ENCODE results near the gene SPIN1.

The SPIN1 gene

GRCh38 chr9:88387552-88388202 lies 567 bp upstream of the SPIN1 start:
- in situ Hi-C loops (cut with HindIII; ENCODE audit: low sequenced_read_pairs) = no loop called here

GRCh38 chr9:88388886-88389605 lies 802 bp downstream of the SPIN1 start:
- in situ Hi-C loops (cut with HindIII; ENCODE audit: low sequenced_read_pairs) = no loop called here

DNA sequence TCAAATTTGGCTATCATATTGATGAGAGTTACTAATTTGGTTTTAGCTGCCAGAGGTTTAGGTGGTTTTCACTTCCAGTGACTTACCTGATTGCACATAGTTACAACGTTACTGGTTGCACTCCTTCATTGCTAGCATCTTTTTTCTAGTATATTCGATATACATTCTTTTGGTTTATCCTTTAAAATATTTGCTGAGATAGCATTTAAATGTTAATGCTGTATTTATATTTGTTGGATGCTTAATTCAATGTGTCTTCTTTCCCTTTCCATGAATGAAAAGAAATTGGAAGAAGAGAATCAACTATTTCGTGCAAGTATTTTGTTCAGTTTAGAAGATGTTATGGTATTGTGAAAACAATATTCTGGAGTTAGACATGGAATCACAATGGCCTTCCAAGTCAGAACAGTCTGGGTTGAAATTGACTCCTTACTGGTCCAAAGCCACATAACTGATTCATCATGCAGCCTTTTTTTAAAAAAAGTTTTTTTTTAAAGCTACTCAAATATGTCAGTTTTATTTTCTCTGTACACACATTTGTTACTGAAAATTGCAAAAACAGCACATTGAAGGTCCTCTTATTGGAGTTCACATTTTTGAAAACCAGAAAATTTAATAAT lies 2.2 kb downstream of the SPIN1 start:
- in situ Hi-C loops (cut with HindIII; ENCODE audit: low sequenced_read_pairs) = no loop called here

GRCh38 chr9:88391236-88391635 lies 3.0 kb downstream of the SPIN1 start:
- in situ Hi-C loops (cut with HindIII; ENCODE audit: low sequenced_read_pairs) = no loop called here

DNA sequence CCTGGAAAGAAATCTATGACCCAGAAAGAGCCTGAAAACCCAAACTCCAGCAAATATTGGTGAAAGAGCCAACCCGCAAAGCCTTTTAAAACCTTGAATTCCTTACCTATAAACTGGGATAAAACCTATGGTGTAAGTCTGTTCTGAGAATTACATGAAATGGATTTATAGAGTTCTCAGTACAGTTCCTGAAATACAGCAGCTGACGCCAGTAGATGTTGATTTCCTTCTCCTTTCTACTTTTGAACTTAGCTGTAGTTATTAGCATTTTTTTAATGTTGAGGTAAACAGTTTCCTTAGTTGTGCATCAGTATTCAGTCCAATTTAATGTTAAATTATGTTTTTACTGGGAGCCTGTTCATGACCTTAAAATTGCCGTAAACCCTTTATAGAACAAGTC lies 3.7 kb downstream of the SPIN1 start:
- in situ Hi-C loops (cut with HindIII; ENCODE audit: low sequenced_read_pairs) = no loop called here

DNA sequence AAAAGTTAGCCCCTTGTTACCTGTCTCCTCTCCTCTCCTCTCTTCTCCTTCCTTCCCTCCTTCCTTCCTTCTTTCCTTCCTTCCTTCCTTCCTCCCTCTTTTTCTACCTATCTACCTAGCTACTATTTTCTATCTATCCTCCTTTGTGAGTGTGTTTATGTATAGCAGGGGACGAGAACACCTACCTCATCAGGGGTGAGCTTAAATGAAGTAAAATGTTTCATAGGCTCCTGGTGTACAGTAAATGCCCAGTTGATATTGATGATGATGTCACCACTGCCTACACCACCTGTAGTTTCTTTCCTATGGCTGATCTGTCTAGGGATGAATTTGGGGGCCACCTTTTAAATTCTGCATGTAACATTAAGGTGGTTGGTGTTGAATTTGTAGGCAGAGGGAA lies 4.3 kb downstream of the SPIN1 start:
- in situ Hi-C loops (cut with HindIII; ENCODE audit: low sequenced_read_pairs) = no loop called here

GRCh38 chr9:88396836-88397577 lies 8.8 kb downstream of the SPIN1 start:
- in situ Hi-C loops (cut with HindIII; ENCODE audit: low sequenced_read_pairs) = loop anchor here (5.0 kb wide), 1 partner anchor 40 kb away; no protein-coding TSS in a partner anchor

DNA sequence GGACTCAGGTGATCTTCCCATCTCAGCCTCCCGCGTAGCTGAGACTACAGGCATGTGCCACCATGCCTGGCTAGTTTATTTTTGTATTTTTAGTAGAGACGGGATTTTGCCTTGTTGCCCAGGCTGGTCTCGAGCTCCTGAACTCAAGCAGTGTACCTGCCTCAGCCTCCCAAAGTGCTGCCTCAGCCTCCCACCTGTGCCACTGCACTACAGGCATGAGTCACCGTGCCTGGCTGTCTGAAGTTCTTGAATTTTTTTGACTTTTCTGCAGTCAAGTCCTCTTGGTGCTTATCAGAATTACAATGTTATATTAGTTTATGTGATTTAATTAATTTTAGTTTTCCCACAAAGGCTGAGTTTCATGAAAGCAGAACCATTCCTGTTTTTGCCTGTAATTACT lies 9.8 kb downstream of the SPIN1 start:
- in situ Hi-C loops (cut with HindIII; ENCODE audit: low sequenced_read_pairs) = loop anchor here (5.0 kb wide), 1 partner anchor 41 kb away; no protein-coding TSS in a partner anchor

DNA sequence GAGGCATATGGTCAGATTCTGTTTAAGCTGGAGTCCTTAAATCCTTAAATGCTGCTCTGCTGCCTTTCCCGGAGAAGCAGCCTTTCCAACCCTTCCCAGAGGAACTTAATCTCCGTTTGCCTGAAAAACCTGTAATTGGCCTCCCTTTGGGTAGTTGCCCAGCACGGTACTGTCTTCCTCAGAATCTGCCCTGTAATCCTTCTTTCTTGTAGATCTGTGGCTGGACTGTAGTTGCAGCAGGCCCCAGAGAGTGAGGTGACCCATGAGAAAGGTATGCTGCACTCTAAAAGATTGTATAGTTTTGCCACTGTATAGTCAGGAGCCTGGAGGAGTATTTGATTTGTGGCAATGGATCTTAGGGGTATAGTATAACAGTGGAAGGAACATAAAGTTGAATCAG lies 11.7 kb downstream of the SPIN1 start:
- in situ Hi-C loops (cut with HindIII; ENCODE audit: low sequenced_read_pairs) = loop anchor here (5.0 kb wide), 1 partner anchor 43 kb away; no protein-coding TSS in a partner anchor

GRCh38 chr9:88403340-88403739 lies 15.1 kb downstream of the SPIN1 start:
- in situ Hi-C loops (cut with HindIII; ENCODE audit: low sequenced_read_pairs) = no loop called here

DNA sequence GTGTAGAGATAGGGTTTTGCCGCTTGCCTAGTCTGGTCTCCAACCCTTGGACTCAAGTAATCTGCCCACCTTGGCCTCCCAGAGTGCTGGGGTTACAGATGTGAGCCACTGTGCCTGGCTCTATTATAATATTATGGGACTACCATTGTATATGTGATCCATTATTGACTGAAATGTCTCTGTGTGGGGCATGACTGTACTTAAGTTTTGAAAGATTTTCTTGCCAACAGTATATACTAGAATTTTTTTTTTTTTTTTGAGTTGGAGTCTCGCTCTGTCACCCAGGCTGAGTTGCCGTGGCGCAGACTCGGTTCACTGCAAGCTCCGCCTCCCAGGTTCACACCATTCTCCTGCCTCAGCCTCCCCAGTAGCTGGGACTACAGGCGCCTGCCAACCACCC lies 17.8 kb downstream of the SPIN1 start:
- in situ Hi-C loops (cut with HindIII; ENCODE audit: low sequenced_read_pairs) = no loop called here

DNA sequence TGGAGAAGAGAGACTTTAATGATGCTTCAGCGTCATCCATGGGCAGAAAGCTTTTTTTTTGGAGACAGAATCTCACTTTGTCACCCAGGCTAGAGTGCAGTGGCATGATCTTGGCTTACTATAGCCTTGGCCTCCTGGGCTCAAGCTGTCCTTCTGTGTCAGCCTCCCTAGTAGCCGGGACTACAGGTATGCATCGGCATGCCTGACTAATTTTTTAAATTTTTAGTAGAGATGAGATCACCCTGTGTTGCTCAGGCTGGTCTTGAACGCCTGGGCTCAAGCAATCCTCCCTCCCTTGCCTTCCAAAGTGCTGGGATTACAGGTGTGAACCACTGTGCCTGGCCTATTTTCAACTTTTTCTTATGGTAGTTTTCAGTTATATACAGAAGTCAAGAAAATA lies 23.2 kb downstream of the SPIN1 start:
- in situ Hi-C loops (cut with HindIII; ENCODE audit: low sequenced_read_pairs) = no loop called here

GRCh38 chr9:88414298-88414697 lies 26.1 kb downstream of the SPIN1 start:
- in situ Hi-C loops (cut with HindIII; ENCODE audit: low sequenced_read_pairs) = no loop called here

DNA sequence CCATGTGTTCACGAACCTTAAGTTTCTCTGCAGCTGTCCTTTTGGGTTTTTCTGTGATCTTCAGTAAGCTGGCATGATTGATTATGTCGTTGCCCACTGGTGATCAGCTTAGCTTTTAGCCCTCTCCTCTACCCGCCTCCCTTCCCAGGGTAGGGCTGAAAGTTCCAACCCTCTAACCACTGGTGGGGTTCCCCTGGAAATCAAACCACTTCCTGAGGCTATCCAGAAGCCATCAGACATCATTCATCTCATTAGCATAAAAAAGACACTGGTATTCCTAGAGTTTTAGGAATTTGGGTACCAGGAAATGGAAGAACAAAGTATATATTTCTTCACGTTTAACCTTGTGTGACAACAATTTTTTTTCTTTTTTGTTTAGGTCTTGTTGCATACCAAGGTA lies 29.8 kb downstream of the SPIN1 start:
- in situ Hi-C loops (cut with HindIII; ENCODE audit: low sequenced_read_pairs) = no loop called here

DNA sequence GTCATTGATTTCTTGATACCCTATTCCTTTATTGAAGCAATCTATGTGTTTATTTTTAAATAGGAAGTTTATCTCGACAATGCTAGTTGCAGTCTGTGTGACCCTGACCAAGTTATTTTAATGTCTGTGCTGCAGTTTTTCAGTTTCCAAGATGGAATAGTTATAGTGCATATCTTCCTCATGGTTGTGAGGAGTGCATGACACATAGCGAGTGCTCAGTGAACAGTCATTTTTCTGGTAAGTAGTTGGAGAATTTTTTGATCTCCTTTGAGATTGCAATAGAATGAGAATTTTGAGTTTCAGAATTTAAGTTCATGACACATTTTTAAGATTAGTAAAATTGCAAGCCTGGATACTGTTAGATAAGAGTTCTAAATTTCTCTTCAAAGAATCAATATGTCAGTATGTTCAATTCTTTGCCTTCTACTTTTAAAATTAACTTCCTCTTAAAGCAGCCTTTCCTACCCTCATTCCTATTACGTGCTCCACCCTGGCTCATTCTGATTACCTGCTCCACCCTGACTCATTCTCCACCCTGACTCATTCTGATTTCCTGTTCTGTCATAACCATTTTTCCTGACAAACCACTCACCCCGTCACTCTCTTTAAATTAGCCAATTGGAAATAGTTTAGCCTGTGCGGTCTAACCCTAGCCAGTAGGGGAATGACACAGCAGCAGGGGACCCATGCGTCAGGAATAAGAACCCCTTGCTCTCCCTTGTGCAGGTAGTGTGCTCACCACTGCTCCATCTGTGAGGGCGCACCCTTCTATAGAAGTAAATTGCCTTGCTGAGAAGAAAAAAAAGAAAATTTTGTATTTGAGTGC lies 30.7 kb downstream of the SPIN1 start:
- in situ Hi-C loops (cut with HindIII; ENCODE audit: low sequenced_read_pairs) = no loop called here

DNA sequence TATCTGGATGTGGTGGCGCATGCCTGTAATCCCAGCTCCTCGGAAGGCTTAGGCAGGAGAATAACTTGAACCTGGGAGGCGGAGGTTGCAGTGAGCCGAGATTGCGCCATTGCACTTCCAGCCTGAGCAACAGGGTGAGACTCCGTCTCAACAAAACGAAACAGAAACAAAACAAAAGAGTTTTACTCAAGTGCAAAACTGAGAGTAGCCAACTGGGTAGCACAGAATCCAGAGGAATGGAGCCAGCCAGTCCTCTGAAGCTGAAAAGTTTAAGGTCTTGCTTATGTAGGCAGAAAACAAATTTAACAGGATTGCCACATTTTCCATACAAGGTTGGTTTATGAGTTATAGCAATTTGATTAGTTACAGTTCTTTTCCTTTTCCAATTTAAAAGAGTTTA lies 32.0 kb downstream of the SPIN1 start:
- in situ Hi-C loops (cut with HindIII; ENCODE audit: low sequenced_read_pairs) = no loop called here

- in situ Hi-C loops (cut with HindIII; ENCODE audit: low sequenced_read_pairs) = no loop called here
Observed at GRCh38 chr9:88421348-88421747, 33.1 kb downstream of the SPIN1 start.

DNA sequence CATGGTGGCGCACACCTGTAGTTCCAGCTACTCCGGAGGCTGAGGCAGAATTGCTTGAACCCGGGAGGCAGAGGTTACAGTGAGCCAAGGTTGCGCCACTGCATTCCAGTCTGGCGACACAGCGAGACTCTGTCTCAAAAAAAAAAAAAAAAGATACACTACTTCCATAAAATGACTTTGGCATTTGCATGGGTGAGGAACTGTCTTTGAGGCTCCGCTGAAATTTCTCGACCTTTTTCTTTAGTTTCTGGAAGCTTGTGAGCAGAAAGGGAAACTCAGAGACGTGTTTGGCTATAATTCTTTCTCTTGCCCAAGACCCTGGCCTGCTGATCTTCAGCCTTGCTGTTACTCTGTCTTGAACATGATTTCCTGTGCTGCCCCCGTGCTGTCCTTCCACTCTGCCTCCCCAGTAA lies 37.3 kb downstream of the SPIN1 start:
- in situ Hi-C loops (cut with HindIII; ENCODE audit: low sequenced_read_pairs) = no loop called here

DNA sequence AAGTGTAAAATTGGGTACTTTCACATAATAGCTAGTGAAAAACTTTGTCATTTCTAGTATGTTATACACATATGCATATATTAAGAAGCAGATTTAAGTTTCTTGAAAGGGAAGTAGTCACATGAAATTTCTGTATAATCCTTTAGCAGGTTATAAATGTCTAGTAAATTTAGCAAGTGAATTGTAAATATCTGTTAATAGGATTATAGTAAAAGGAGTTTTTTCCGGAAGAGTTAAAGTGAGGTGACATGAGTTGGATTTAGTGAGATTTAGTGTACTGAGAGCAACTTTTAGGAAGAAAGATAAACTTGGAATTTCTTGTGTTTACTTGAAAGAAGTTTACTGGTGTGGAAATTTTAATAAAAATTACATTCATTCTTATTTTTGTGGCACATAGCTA lies 38.4 kb downstream of the SPIN1 start:
- in situ Hi-C loops (cut with HindIII; ENCODE audit: low sequenced_read_pairs) = no loop called here

GRCh38 chr9:88429595-88430430 lies 41.6 kb downstream of the SPIN1 start:
- in situ Hi-C loops (cut with HindIII; ENCODE audit: low sequenced_read_pairs) = no loop called here
